Lower leg skin (tissue), 3 donors: ENCODE data around the gene CEP76.

Source experiments
- POLR2A ChIP-seq, 2 donors: fragments of 450-650 bp; IDR thresholded peaks; one replicate each; pipeline ENCODE4 v1.6.1; 2016 to 2017; ENCODE audit warnings: antibody characterized with exemption in 2 of 2, mild to moderate bottlenecking in 1 of 2, moderate library complexity in 1 of 2
- TF ChIP-seq, protein P1 (sequence below), 3 donors: fragments of 450-650 bp; IDR thresholded peaks; one replicate each; pipeline ENCODE4 v1.5.1; 2016; ENCODE audit warnings: antibody characterized with exemption in 3 of 3, mild to moderate bottlenecking in 3 of 3, moderate library complexity in 2 of 3

DNA sequence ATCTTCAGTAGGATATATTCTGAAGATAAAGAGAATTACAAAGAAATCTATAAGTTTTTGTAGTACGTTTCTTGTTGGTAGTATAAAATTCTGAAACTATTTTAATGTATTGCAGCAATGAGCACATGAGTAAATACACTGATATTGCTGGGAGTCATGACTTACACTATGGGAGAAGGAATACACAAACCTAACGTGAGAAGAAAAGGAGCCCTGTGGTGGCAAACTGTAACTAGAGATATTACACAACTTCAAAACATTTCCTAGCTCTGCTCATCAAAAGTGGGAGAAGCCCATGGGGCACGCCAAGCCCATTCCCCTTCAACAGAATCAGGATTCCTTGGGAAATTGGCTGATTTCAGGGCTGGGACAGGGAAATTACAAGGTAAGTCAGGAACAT lies 65.1 kb downstream of the CEP76 start:
- TF ChIP-seq, protein P1, sequence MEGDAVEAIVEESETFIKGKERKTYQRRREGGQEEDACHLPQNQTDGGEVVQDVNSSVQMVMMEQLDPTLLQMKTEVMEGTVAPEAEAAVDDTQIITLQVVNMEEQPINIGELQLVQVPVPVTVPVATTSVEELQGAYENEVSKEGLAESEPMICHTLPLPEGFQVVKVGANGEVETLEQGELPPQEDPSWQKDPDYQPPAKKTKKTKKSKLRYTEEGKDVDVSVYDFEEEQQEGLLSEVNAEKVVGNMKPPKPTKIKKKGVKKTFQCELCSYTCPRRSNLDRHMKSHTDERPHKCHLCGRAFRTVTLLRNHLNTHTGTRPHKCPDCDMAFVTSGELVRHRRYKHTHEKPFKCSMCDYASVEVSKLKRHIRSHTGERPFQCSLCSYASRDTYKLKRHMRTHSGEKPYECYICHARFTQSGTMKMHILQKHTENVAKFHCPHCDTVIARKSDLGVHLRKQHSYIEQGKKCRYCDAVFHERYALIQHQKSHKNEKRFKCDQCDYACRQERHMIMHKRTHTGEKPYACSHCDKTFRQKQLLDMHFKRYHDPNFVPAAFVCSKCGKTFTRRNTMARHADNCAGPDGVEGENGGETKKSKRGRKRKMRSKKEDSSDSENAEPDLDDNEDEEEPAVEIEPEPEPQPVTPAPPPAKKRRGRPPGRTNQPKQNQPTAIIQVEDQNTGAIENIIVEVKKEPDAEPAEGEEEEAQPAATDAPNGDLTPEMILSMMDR (IDR thresholded peaks at IDR 0.05), result no peak
- TF ChIP-seq POLR2A (IDR thresholded peaks at IDR 0.05), result no peak
